Epithelial cell of proximal tubule (primary cell): ENCODE measurements around the gene CEP95. TPM values are rescaled to one million over a fixed set of nuclear protein-coding genes. Genes with fewer than 3 reads are reported as not detected.

Experiments
- DNase-seq: peaks from one replicate; pipeline ENCODE4 v3.0.0-alpha.2; 2011; ENCODE audit warnings: low read depth
- H3K4me3 ChIP-seq: 2 replicates; pipeline ENCODE4 v1.5.1; 2011; ENCODE audit warnings: low read depth, mild to moderate bottlenecking, low read length
- total RNA-seq: library from RNA; depleted of rRNA; stranded (reverse); fragments of >200 nt; gene quantifications from 2 replicates; pipeline ENCODE4 v1.2.3, GENCODE V29; 2015
- TF ChIP-seq, protein P1 (sequence below): conservative IDR thresholded peaks from 2 replicates; pipeline ENCODE4 v1.5.1; 2012; ENCODE audit warnings: low read depth, mild to moderate bottlenecking, low read length

Gene CEP95
- total RNA-seq, 1 donor from 2014 or later: 11.6 TPM

DNA sequence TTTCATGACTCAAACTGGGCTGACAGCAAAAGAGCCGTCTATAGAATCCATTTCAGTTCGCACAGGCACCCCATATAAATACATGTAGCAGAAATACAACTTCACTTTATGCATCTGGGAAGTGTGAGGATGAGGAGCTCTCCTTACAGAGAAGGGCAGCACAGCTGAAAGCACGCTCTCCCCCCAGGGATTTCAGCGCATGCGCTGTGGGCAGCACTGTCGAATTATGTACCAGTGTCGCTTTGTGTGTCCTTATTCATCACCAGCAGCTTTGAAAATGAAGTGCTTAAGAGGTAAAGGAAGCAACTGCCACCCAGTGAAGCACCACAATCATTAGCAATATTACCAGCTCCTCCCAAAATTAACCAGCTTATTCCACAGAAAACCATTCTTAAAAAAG is 39.9 kb downstream of the CEP95 start:
- no peak overlapping the region for H3K4me3 ChIP-seq
- DNase-seq: no peak
- TF ChIP-seq, protein P1, sequence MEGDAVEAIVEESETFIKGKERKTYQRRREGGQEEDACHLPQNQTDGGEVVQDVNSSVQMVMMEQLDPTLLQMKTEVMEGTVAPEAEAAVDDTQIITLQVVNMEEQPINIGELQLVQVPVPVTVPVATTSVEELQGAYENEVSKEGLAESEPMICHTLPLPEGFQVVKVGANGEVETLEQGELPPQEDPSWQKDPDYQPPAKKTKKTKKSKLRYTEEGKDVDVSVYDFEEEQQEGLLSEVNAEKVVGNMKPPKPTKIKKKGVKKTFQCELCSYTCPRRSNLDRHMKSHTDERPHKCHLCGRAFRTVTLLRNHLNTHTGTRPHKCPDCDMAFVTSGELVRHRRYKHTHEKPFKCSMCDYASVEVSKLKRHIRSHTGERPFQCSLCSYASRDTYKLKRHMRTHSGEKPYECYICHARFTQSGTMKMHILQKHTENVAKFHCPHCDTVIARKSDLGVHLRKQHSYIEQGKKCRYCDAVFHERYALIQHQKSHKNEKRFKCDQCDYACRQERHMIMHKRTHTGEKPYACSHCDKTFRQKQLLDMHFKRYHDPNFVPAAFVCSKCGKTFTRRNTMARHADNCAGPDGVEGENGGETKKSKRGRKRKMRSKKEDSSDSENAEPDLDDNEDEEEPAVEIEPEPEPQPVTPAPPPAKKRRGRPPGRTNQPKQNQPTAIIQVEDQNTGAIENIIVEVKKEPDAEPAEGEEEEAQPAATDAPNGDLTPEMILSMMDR: no peak

DNA sequence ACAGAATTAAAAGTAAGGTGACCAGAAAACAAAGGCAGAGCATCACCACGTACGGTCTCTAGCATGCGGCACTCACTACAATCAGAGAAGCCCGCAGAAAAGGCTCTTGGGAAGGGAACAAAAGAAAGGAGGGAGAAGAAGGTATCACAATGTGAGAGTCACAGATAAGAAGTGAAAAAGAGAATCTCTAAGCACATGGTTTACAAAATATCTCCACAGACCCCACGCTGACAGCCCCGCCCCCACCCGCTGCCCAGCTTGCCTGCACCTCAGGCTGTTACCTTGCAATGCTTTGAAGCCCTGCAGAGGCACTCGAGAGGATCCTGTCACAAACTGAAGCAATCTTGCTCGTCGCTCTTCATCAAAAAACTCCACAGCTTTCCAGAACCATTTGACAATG is 40.5 kb downstream of the CEP95 start:
- TF ChIP-seq, protein P1: no peak
- DNase-seq: no peak

DNA sequence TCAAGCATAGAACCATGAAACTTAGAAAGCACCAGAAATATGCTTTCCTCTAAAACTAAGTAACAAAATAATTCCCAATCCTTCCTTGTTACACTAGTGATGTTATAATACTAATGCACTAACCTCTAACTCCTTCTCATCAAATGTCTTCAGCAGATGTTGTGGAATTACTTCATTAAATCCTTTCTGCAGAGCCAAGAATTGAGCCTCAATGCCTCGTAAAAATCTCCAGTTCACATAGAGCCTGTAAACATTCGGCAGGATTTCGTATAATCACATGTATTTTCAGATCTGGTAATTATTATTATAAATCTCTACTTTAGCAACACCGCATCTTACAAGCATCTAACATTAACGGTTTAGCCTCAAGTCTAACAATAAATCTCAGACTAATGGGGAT is 44.7 kb downstream of the CEP95 start:
- TF ChIP-seq, protein P1: no peak
- no peak for DNase-seq
- no peak overlapping the region for H3K4me3 ChIP-seq

More for the DNA sequence above, 40.5 kb downstream of the CEP95 start:
- no peak overlapping the region for H3K4me3 ChIP-seq

DNA sequence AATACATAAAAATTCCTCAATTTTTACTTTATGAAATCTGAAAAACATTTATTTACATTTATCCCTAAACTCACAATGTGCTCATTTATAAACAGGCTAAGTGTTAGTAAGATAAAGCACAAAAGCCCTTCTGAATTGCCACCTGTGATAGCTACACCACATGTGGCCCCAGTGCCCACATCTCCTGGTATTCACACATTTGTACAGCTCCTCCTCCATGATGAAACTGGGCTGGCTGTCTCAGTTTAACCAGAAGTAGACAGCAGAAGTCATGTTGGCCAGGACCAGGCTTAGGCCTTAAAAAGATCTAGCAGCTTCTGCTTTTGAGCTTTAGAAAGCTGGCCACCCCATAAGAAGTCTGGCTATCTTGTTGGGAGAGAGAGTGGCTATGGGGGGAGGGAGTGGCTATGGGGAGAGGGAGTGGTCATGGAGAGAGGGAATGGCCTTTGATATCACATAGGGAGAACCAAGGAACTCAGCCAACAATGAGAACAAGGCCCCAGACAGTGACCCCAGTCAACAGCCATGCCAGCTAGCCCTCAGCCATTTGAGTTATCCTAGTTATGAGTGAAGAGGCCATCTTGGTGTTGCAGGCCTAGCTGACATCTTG is 47.4 kb downstream of the CEP95 start:
- TF ChIP-seq, protein P1: no peak
- DNase-seq: no peak
- no peak overlapping the region for H3K4me3 ChIP-seq

DNA sequence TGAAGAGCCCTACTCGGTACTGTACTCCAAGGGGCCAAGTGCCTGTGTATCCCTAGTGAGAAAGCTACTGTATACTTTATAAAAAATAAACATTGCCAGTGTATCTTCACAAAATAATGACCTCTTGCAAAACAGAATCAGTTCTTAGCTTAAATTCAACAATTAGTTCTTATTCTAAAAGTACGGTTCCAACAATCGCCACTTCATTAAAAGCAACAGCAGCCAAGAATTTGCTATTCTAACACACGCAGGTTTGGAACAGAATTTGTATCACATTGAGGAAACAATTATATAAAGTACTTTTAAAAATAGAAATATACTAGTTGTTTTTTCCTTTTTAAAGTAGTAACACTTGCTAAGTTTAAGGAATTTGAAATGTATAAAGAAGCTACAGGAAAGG is 48.5 kb downstream of the CEP95 start:
- no peak overlapping the region for H3K4me3 ChIP-seq
- DNase-seq: no peak
- TF ChIP-seq, protein P1: no peak

DNA sequence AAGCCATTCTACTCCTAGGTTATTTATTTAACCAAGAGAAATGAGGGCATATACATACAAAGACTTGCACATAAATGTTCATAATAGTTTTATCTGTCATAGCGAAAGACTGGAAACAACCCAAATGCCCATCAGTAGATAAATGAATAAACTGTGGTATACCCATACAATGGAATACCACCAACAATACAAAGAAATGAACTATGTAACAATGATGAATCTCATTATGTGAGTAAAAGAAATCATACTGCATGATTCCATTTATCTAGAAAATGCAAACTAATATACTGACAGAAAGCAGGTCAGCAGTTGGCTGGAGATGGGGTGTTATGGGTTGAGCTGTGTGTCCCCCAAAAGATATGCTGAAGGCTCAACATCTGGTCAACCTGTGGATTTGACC is 57.3 kb downstream of the CEP95 start:
- H3K4me3 ChIP-seq: no peak overlapping the region
- DNase-seq: no peak
- TF ChIP-seq, protein P1: no peak

DNA sequence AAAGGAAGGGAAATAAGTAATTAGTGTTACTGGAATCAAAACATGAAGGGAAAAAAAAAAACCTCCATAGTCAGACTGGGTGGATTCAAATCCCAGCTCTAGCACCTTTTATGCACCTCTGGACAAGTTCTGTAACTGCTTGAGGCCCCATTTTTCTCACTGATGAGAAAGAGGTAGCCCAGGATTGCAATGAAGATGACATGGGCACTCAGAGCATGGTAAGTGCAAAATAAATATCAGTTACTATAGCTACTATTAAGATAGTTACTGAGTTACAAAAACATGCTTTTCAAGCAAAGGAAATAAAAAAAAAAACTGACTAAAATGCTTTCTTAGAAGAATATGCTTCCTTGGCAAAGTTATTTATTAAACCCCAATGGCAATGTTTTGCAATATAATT is 58.8 kb downstream of the CEP95 start:
- TF ChIP-seq, protein P1: no peak
- H3K4me3 ChIP-seq: no peak overlapping the region
- DNase-seq: no peak
